ENCODE results near the gene HTRA3.

GRCh38 chr4:8319061-8319460, 49.5 kb downstream of the HTRA3 start:
- TF ChIP-seq EZH2 (IDR thresholded peaks at IDR 0.05) (no peak), POLR2AphosphoS5 (IDR thresholded peaks at IDR 0.05; ENCODE audit: borderline replicate concordance, low read depth, low read length) (no peak), FOXP2 (optimal IDR thresholded peaks at IDR 0.05; ENCODE audit: control extremely low read depth, extremely low read length, insufficient read depth) (no peak)
